Measurements from ENCODE around the gene TEF. TPM values are rescaled to one million over a fixed set of nuclear protein-coding genes. Genes with fewer than 3 reads are reported as not detected.

Gene TEF
- total and polyA plus RNA-seq, 9 of the 15 experiments (the other 6 are each of a cell fraction or from before 2014, with no cell fraction given) = 0.04 to 3.1 (median 1.2) TPM

GRCh38 chr22:41383085-41383484 is 1.3 kb downstream of the TEF start:
- no peaks in the 10 kb centered on the region for H3K79me2 ChIP-seq (ENCODE audit: control insufficient read depth, insufficient read depth, low read length)
- no TSS peak for BruUV-seq (replicated peaks)
- FAIRE-seq (no peak), DNase-seq (ENCODE audit: extremely low read depth in 1 of 4, low spot score in 3 of 4) (no peak), ATAC-seq (no peak)
- H3K9me1 ChIP-seq (ENCODE audit: control insufficient read depth, insufficient read depth, low read length) = no peaks in the 10 kb centered on the region
- peaks cover 2 to 28% of the 10 kb centered on the region in 2 experiments; a peak in 4 of 5 replicates for H3K4me1 ChIP-seq (replicated peaks in 1 of 2; ENCODE audit: control insufficient read depth in 2 of 2, insufficient read depth in 2 of 2, low read length in 2 of 2)
- no peak for TF ChIP-seq POLR2G (IDR thresholded peaks at IDR 0.05; ENCODE audit: low read depth, low read length)
- no peak for TF ChIP-seq MITF (IDR thresholded peaks at IDR 0.05)
- TF ChIP-seq NR4A1 (CRISPR knock-in tag; IDR thresholded peaks at IDR 0.05) = no peak
- TF ChIP-seq NR4A1 (tag; IDR thresholded peaks at IDR 0.05) = no peak
- no peak for TF ChIP-seq SETDB1 (IDR thresholded peaks at IDR 0.05; ENCODE audit: low read length)
- H2AFZ ChIP-seq (ENCODE audit: low read depth, low read length) = no peak overlapping the region
- H3K4me2 ChIP-seq (ENCODE audit: insufficient read depth, low read length) = no peak overlapping the region
- in situ Hi-C loops (cut with MboI) = no loop called here
- H3K27ac ChIP-seq (ENCODE audit: extremely low read depth, low read depth, low read length) = no peak overlapping the region
- no peak overlapping the region for H3K4me3 ChIP-seq
- WGBS (ENCODE audit: insufficient coverage, low coverage, missing lambda C conversion rate) = 79% methylated on average over 5 of the region's 5 CpGs
- no peak overlapping the region for H3K9ac ChIP-seq (ENCODE audit: insufficient read depth in 1 of 2, low read depth in 2 of 2, low read length in 2 of 2)
- H3K27me3 ChIP-seq (ENCODE audit: control insufficient read depth in 2 of 2, insufficient read depth in 2 of 2, low read length in 2 of 2) = no peaks in the 10 kb centered on the region
- intact Hi-C loops (cut with micrococcal nuclease) = loop anchor here (5.0 kb wide), 1 partner anchor 96 kb away; the partner anchor contains the start of gene RANGAP1
- H3K36me3 ChIP-seq (ENCODE audit: control insufficient read depth, insufficient read depth, low read length) = no peaks in the 10 kb centered on the region
- POLR2A ChIA-PET = interaction anchor here (0.6 to 1.3 kb wide), 2 partner anchors 63 to 133 kb away, joined by 3 read pairs; partner anchors contain the start of gene TOB2
- no peaks in the 10 kb centered on the region for H3K9me3 ChIP-seq (replicated peaks; ENCODE audit: control insufficient read depth, insufficient read depth, low read depth, low read length)
- CTCF ChIA-PET (ENCODE audit: low intra/inter-chr PET ratio) = no interaction called here
- H4K20me1 ChIP-seq (replicated peaks; ENCODE audit: control insufficient read depth, insufficient read depth, low read length) = no peaks in the 10 kb centered on the region
